ENCODE measurements around the gene LGMN.

Gene LGMN

GRCh38 chr14:92704821-92705220, 43.6 kb downstream of the LGMN start:
- H3K4me3 ChIP-seq (replicated peaks; ENCODE audit: insufficient read depth, low read length), result no peak overlapping the region
- TF ChIP-seq REST (IDR thresholded peaks at IDR 0.05; ENCODE audit: insufficient replicate concordance, low read depth), result no peak

GRCh38 chr14:92704036-92704804, 44.2 kb downstream of the LGMN start:
- H3K27ac ChIP-seq (replicated peaks), result peak overlapping the region; percentile 57
- H3K27me3 ChIP-seq (ENCODE audit: insufficient read depth, poor library complexity, severe bottlenecking), result no peaks in the 10 kb centered on the region
- TF ChIP-seq REST (IDR thresholded peaks at IDR 0.05; ENCODE audit: insufficient replicate concordance, low read depth) (no peak), POLR2AphosphoS5 (IDR thresholded peaks at IDR 0.05; ENCODE audit: low read depth) (no peak), GABPA (IDR thresholded peaks at IDR 0.05; ENCODE audit: low read depth) (no peak), SPI1 (IDR thresholded peaks at IDR 0.05; ENCODE audit: borderline replicate concordance, low read depth) (no peak), CTCF (IDR thresholded peaks at IDR 0.05; ENCODE audit: insufficient read depth, low read length) (no peak)
- 0 out of 2 replicates have a peak overlapping the region, but pooled peaks have one; percentile 8 for H3K4me3 ChIP-seq (replicated peaks; ENCODE audit: insufficient read depth, low read length)
- DNase-seq (ENCODE audit: low read depth in 1 of 2, low spot score in 1 of 2), result peak; percentile 72 to 86

More at GRCh38 chr14:92704821-92705220, 43.6 kb downstream of the LGMN start:
- Histone ChIP-seq H3K27ac (replicated peaks) (peak overlapping the region; percentile 57), H3K27me3 (ENCODE audit: insufficient read depth, poor library complexity, severe bottlenecking) (no peaks in the 10 kb centered on the region)
- no peak for DNase-seq (ENCODE audit: low read depth in 1 of 2, low spot score in 1 of 2)

- DNase-seq (ENCODE audit: low read depth in 1 of 2, low spot score in 1 of 2), result no peak
- no peaks in the 10 kb centered on the region for H3K27me3 ChIP-seq (ENCODE audit: insufficient read depth, poor library complexity, severe bottlenecking)
- no peak overlapping the region for H3K4me3 ChIP-seq (replicated peaks; ENCODE audit: insufficient read depth, low read length)
- peak overlapping the region; percentile 57 for H3K27ac ChIP-seq (replicated peaks)
- TF ChIP-seq SPI1 (IDR thresholded peaks at IDR 0.05; ENCODE audit: borderline replicate concordance, low read depth) (no peak), REST (IDR thresholded peaks at IDR 0.05; ENCODE audit: insufficient replicate concordance, low read depth) (no peak), GABPA (IDR thresholded peaks at IDR 0.05; ENCODE audit: low read depth) (no peak), CTCF (IDR thresholded peaks at IDR 0.05; ENCODE audit: insufficient read depth, low read length) (no peak), POLR2AphosphoS5 (IDR thresholded peaks at IDR 0.05; ENCODE audit: low read depth) (no peak)
Observed at GRCh38 chr14:92703516-92703915, 44.9 kb downstream of the LGMN start.
